ENCODE measurements around the gene TMEM225B.
"Not testable (repeated sequence)": the region's sequence is repeated elsewhere in the genome, so short reads cannot be mapped to it uniquely, and the experiment has no call there.

Gene TMEM225B

DNA sequence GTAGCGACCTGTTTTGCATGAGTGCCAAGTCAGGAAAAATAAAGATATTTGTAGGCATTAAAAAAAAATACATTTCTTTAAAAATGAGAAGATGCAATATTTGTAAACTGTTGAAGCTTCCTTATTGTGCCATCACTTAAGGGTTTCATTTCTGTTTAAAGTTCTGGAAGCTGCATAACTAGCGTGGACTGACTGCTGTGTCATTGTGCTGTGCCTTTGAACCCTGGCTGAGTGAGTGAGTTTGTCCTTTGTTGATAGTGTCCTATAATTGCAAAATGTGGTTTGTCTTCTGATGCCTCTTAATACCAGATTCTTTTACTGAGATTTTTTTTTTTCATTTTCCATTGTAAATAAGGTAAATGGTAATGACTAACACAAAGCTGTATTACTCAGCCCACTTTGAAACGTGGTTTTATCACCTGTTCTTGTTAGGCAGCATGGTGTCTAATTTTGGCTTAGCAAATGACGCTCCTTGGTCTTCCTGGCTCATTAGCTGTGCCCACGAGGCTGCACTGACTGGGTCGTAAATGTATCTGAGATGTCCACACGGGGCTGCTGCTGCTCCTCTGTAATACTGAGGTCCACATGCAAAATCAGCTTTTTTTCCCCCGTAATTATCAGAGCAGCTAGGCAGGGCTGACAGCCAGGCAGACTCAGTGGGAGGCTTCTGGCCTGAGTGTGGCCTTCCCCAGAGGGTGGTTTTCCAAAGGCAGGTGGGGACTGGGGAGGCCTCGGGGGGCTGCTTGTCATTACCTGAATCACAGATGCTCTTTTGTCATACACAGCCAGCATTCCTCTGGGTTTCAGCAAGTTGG lies 33.4 kb downstream of the TMEM225B start (continued):
- TF ChIP-seq, protein P1, sequence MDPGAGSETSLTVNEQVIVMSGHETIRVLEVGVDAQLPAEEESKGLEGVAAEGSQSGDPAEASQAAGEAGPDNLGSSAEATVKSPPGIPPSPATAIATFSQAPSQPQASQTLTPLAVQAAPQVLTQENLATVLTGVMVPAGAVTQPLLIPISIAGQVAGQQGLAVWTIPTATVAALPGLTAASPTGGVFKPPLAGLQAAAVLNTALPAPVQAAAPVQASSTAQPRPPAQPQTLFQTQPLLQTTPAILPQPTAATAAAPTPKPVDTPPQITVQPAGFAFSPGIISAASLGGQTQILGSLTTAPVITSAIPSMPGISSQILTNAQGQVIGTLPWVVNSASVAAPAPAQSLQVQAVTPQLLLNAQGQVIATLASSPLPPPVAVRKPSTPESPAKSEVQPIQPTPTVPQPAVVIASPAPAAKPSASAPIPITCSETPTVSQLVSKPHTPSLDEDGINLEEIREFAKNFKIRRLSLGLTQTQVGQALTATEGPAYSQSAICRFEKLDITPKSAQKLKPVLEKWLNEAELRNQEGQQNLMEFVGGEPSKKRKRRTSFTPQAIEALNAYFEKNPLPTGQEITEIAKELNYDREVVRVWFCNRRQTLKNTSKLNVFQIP (CRISPR knock-in tag; IDR thresholded peaks at IDR 0.05; ENCODE audit: borderline replicate concordance, low read depth): no peak
- no peak for TF ChIP-seq CSDC2 (CRISPR knock-in tag; IDR thresholded peaks at IDR 0.05)

DNA sequence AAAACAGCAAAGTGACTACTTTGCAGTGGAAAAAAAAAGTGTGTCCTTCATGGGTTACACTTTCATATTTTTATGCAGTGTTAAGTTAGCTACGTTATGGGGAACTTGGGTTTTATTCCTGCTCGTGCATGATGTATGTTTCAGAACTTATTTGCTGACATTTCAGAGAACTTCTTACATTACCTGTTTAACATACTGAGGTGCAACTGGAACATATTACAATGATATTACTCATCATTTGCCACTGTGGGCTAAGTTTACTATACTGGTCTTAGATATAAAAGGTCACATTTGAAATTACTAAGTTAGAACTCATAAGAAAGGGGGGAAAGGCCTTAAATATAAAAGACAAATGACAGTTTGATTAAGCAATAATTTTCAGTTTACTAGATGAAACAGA lies 39.3 kb downstream of the TMEM225B start:
- ATAC-seq: not testable (repeated sequence)

DNA sequence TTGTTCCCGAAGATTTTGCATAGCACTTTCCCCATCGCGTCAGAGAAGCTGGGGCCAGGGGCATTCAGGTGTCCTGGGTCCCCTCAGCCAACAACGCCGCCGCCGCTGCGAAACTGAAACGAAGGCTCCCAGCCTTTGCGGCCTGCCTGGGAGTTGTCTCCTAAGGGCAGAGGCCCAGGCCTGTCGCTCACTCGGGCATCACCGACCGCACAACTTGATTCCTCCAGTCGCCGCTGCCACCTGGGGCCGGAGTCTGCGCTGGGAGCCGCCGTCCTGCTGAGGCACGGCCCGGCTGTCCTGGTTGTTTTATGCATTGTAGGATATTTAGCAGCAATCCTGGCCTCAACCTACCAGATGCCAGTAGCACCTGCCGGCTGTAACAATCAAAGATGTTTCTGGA lies 40.7 kb downstream of the TMEM225B start:
- TF ChIP-seq, protein P2, sequence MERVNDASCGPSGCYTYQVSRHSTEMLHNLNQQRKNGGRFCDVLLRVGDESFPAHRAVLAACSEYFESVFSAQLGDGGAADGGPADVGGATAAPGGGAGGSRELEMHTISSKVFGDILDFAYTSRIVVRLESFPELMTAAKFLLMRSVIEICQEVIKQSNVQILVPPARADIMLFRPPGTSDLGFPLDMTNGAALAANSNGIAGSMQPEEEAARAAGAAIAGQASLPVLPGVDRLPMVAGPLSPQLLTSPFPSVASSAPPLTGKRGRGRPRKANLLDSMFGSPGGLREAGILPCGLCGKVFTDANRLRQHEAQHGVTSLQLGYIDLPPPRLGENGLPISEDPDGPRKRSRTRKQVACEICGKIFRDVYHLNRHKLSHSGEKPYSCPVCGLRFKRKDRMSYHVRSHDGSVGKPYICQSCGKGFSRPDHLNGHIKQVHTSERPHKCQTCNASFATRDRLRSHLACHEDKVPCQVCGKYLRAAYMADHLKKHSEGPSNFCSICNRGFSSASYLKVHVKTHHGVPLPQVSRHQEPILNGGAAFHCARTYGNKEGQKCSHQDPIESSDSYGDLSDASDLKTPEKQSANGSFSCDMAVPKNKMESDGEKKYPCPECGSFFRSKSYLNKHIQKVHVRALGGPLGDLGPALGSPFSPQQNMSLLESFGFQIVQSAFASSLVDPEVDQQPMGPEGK (CRISPR knock-in tag; IDR thresholded peaks at IDR 0.05; ENCODE audit: borderline replicate concordance): no peak
- TF ChIP-seq, protein P1 (CRISPR knock-in tag; IDR thresholded peaks at IDR 0.05; ENCODE audit: borderline replicate concordance, low read depth): no peak
- TF ChIP-seq, protein P3, sequence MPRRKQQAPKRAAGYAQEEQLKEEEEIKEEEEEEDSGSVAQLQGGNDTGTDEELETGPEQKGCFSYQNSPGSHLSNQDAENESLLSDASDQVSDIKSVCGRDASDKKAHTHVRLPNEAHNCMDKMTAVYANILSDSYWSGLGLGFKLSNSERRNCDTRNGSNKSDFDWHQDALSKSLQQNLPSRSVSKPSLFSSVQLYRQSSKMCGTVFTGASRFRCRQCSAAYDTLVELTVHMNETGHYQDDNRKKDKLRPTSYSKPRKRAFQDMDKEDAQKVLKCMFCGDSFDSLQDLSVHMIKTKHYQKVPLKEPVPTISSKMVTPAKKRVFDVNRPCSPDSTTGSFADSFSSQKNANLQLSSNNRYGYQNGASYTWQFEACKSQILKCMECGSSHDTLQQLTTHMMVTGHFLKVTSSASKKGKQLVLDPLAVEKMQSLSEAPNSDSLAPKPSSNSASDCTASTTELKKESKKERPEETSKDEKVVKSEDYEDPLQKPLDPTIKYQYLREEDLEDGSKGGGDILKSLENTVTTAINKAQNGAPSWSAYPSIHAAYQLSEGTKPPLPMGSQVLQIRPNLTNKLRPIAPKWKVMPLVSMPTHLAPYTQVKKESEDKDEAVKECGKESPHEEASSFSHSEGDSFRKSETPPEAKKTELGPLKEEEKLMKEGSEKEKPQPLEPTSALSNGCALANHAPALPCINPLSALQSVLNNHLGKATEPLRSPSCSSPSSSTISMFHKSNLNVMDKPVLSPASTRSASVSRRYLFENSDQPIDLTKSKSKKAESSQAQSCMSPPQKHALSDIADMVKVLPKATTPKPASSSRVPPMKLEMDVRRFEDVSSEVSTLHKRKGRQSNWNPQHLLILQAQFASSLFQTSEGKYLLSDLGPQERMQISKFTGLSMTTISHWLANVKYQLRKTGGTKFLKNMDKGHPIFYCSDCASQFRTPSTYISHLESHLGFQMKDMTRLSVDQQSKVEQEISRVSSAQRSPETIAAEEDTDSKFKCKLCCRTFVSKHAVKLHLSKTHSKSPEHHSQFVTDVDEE (CRISPR knock-in tag; IDR thresholded peaks at IDR 0.05): no peak
- TF ChIP-seq TOX (CRISPR knock-in tag; IDR thresholded peaks at IDR 0.05; ENCODE audit: borderline replicate concordance): no peak
- TF ChIP-seq ISL1 (CRISPR knock-in tag; IDR thresholded peaks at IDR 0.05): no peak
- no peak for TF ChIP-seq OSR1 (CRISPR knock-in tag; IDR thresholded peaks at IDR 0.05)
- no peak for TF ChIP-seq CSDC2 (CRISPR knock-in tag; IDR thresholded peaks at IDR 0.05)
- TF ChIP-seq PPARA (CRISPR knock-in tag; IDR thresholded peaks at IDR 0.05; ENCODE audit: borderline replicate concordance): no peak
- TF ChIP-seq RARB (CRISPR knock-in tag; IDR thresholded peaks at IDR 0.05): no peak
- TF ChIP-seq BACH2 (CRISPR knock-in tag; IDR thresholded peaks at IDR 0.05; ENCODE audit: borderline replicate concordance): no peak
- no peak for TF ChIP-seq SNAI2 (CRISPR knock-in tag; IDR thresholded peaks at IDR 0.05)
- TF ChIP-seq ZNF565 (CRISPR knock-in tag; conservative IDR thresholded peaks at IDR 0.05; ENCODE audit: low read depth): no peak
- no peak for TF ChIP-seq ZFP30 (CRISPR knock-in tag; IDR thresholded peaks at IDR 0.05)
- TF ChIP-seq ZFP3 (CRISPR knock-in tag; IDR thresholded peaks at IDR 0.05): no peak
- TF ChIP-seq ZC3H10 (CRISPR knock-in tag; IDR thresholded peaks at IDR 0.05): no peak
- no peak for ATAC-seq

DNA sequence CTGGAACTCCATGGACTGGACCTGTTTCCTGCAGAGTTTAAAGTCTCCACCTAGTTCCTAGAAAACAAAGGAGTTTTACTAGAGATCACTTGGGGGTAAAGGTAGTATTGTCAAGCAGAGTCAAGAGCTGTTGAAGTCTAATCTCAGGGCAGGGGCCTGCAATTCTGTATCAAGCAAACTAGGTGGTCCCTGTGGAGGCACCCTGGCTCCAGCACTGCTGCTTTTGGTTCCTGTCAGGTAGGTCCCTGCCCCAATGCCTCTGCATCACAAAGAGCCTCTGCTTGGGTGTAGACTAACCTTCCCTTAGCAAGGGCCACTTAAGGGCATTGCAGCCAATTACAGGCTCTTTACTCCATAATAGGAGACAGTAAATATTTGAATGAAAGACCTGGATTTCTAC lies 41.2 kb downstream of the TMEM225B start:
- ATAC-seq: no peak
- TF ChIP-seq BACH2 (CRISPR knock-in tag; IDR thresholded peaks at IDR 0.05; ENCODE audit: borderline replicate concordance) (no peak), ZNF70 (CRISPR knock-in tag; IDR thresholded peaks at IDR 0.05) (no peak), ZFP3 (CRISPR knock-in tag; IDR thresholded peaks at IDR 0.05) (no peak), TOX (CRISPR knock-in tag; IDR thresholded peaks at IDR 0.05; ENCODE audit: borderline replicate concordance) (no peak), ZNF565 (CRISPR knock-in tag; conservative IDR thresholded peaks at IDR 0.05; ENCODE audit: low read depth) (no peak), ESRRG (CRISPR knock-in tag; IDR thresholded peaks at IDR 0.05) (no peak)
- TF ChIP-seq, protein P1 (CRISPR knock-in tag; IDR thresholded peaks at IDR 0.05; ENCODE audit: borderline replicate concordance, low read depth): no peak
- TF ChIP-seq, protein P4, sequence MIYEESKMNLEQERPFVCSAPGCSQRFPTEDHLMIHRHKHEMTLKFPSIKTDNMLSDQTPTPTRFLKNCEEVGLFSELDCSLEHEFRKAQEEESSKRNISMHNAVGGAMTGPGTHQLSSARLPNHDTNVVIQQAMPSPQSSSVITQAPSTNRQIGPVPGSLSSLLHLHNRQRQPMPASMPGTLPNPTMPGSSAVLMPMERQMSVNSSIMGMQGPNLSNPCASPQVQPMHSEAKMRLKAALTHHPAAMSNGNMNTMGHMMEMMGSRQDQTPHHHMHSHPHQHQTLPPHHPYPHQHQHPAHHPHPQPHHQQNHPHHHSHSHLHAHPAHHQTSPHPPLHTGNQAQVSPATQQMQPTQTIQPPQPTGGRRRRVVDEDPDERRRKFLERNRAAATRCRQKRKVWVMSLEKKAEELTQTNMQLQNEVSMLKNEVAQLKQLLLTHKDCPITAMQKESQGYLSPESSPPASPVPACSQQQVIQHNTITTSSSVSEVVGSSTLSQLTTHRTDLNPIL (CRISPR knock-in tag; IDR thresholded peaks at IDR 0.05; ENCODE audit: low read depth): no peak
- TF ChIP-seq, protein P2 (CRISPR knock-in tag; IDR thresholded peaks at IDR 0.05; ENCODE audit: borderline replicate concordance): no peak
- TF ChIP-seq, protein P3 (CRISPR knock-in tag; IDR thresholded peaks at IDR 0.05): no peak
